HCT116 (cell line): Measurements from ENCODE around the gene OBP2B. TPM values are rescaled to one million over a fixed set of nuclear protein-coding genes. Genes with fewer than 3 reads are reported as not detected.

Experiments used
- ATAC-seq: fragments of 200-7000 bp; cut with Tn5 transposase; 2 replicates; pipeline ENCODE4 v1.9.1; 2020; ENCODE audit warnings: mild to moderate bottlenecking, moderate library complexity
- BruUV-seq: library from RNA; stranded (reverse); fragments of 400-500 nt; replicated peaks from 2 replicates; lab custom pipeline; 2021; lab: Mats Ljungman, UMichigan
- CTCF ChIA-PET: fragments of 300-600 bp; sonication (Branson Sonifier 250); formaldehyde crosslinking; loops from one replicate; lab custom pipeline; 2021; ENCODE audit warnings: antibody characterized with exemption; lab: Charles Lee
- POLR2A ChIA-PET: fragments of 300-600, 350-600 bp; sonication (Branson Sonifier 250); formaldehyde crosslinking; loops from one replicate; lab custom pipeline; 2021; ENCODE audit warnings: antibody characterized with exemption; lab: Charles Lee
- RAD21 ChIA-PET, 2 experiments: fragments of 300-600 bp; sonication (Branson Sonifier 250); formaldehyde crosslinking; loops; one replicate each; lab custom pipeline; 2023; ENCODE audit warnings: low total read pairs in 2 of 2; ENCODE audit not compliant: uncharacterized antibody in 2 of 2, unreplicated experiment in 2 of 2, low non-redundant PET in 1 of 2; lab: Charles Lee
- DNase-seq: peaks from one replicate; pipeline ENCODE4 v3.0.0-alpha.2; 2010; ENCODE audit warnings: low read depth, low spot score
- H2AFZ ChIP-seq: fragments of 200-600 bp; shearing (Covaris generic), sonication (generic); 2 replicates; pipeline ENCODE4 v1.6.1; 2017; ENCODE audit warnings: low read depth, mixed run types, mixed read lengths, antibody characterized with exemption, low read length; ENCODE audit not compliant: poor library complexity, severe bottlenecking
- H3K27ac ChIP-seq: 2 replicates; pipeline ENCODE4 v1.5.1; 2012; ENCODE audit warnings: low read depth, low read length
- H3K27me3 ChIP-seq: fragments of 200-600 bp; sonication (generic); 2 replicates; pipeline ENCODE4 v1.6.1; 2016; ENCODE audit warnings: mixed run types, low read length, mixed read lengths; ENCODE audit not compliant: insufficient read depth
- H3K36me3 ChIP-seq, 2 experiments: fragments of 200-500 bp in 1 of 2; fragments of 200-600 bp in 1 of 2; sonication (Bioruptor generic) in 1 of 2; sonication (generic) in 1 of 2; 2 replicates each; pipeline versions ENCODE4 v1.5.1 to v1.6.1; 2014 to 2016; ENCODE audit warnings: low read length in 2 of 2, inconsistent platforms in 1 of 2, mixed read lengths in 1 of 2, mixed run types in 1 of 2; ENCODE audit not compliant: insufficient read depth in 2 of 2, control insufficient read depth in 1 of 2
- H3K4me1 ChIP-seq, 2 experiments: fragments of 200-600 bp in 1 of 2; sonication (generic) in 1 of 2; 2 replicates each; pipeline versions ENCODE4 v1.5.1 to v1.6.1; 2012 to 2017; ENCODE audit warnings: low read length in 2 of 2, inconsistent platforms in 1 of 2, mild to moderate bottlenecking in 1 of 2, mixed read lengths in 1 of 2, mixed run types in 1 of 2, moderate library complexity in 1 of 2; ENCODE audit not compliant: insufficient read depth in 2 of 2, control insufficient read depth in 1 of 2
- H3K4me2 ChIP-seq: fragments of 200-600 bp; sonication (generic); 2 replicates; pipeline ENCODE4 v1.6.1; 2017; ENCODE audit warnings: mixed run types, low read length, mixed read lengths
- H3K4me3 ChIP-seq, 2 experiments: fragments of 200-600 bp in 1 of 2; sonication (generic) in 1 of 2; replicated peaks in 1 of 2; 2 replicates each; pipeline ENCODE4 v1.5.1; 2011 to 2016; ENCODE audit warnings: low read length in 2 of 2, control low read depth in 1 of 2, low read depth in 1 of 2, mild to moderate bottlenecking in 1 of 2, mixed read lengths in 1 of 2, mixed run types in 1 of 2
- H3K79me2 ChIP-seq: fragments of 200-600 bp; sonication (generic); 2 replicates; pipeline ENCODE4 v1.6.1; 2017; ENCODE audit warnings: mild to moderate bottlenecking, mixed run types, low read length, moderate library complexity, mixed read lengths; ENCODE audit not compliant: insufficient read depth
- H3K9ac ChIP-seq: fragments of 200-600 bp; sonication (generic); 2 replicates; pipeline ENCODE4 v1.6.1; 2016; ENCODE audit warnings: low read length, mixed read lengths
- H3K9me2 ChIP-seq: fragments of 200-600 bp; sonication (generic), shearing (Covaris generic); 2 replicates; pipeline ENCODE4 v1.6.1; 2017; ENCODE audit warnings: mixed run types, mild to moderate bottlenecking, moderate library complexity; ENCODE audit not compliant: insufficient read depth
- H3K9me3 ChIP-seq, 2 experiments: fragments of 200-500 bp in 1 of 2; fragments of 200-600 bp in 1 of 2; sonication (Bioruptor generic) in 1 of 2; sonication (generic) in 1 of 2; 2 replicates each; pipeline ENCODE4 v1.6.1; 2014 to 2017; ENCODE audit warnings: low read length in 2 of 2, mixed read lengths in 2 of 2, inconsistent platforms in 1 of 2, low read depth in 1 of 2, mild to moderate bottlenecking in 1 of 2, mixed run types in 1 of 2, moderate library complexity in 1 of 2; ENCODE audit not compliant: control insufficient read depth in 1 of 2, insufficient read depth in 1 of 2
- H4K20me1 ChIP-seq: fragments of 200-600 bp; sonication (generic), shearing (Covaris generic); 2 replicates; pipeline ENCODE4 v1.6.1; 2017; ENCODE audit warnings: mixed run types, mild to moderate bottlenecking, moderate library complexity; ENCODE audit not compliant: insufficient read depth
- POLR2A ChIP-seq: IDR thresholded peaks from 2 replicates; pipeline ENCODE4 v1.7.0; 2011; ENCODE audit warnings: borderline replicate concordance; ENCODE audit not compliant: insufficient read depth, insufficient read length; ENCODE audit errors: extremely low read depth
- POLR2AphosphoS5 ChIP-seq: IDR thresholded peaks from 2 replicates; pipeline ENCODE4 v1.6.1; 2011; ENCODE audit warnings: mild to moderate bottlenecking, low read depth, low read length, moderate library complexity
- SRF ChIP-seq: IDR thresholded peaks from 2 replicates; pipeline ENCODE4 v1.6.1; 2012; ENCODE audit warnings: low read depth
- ZFX ChIP-seq: fragments of 450-650 bp; IDR thresholded peaks from 2 replicates; pipeline ENCODE4 v1.6.1; 2017
- intact Hi-C: fragments of 100-400 bp; cut with micrococcal nuclease; formaldehyde crosslinking; loops from 2 replicates; pipeline ENCODE4 v1.10.0; 2022
- total RNA-seq: library from RNA; stranded (reverse); gene quantifications from one replicate; pipeline ENCODE4 v1.2.1, GENCODE V29; 2021; ENCODE audit not compliant: unreplicated experiment
- TF ChIP-seq, protein P1 (sequence below): IDR thresholded peaks from 2 replicates; pipeline ENCODE4 v1.6.1; 2012
- TF ChIP-seq, protein P2 (sequence below): IDR thresholded peaks from 2 replicates; pipeline ENCODE4 v1.6.1; 2012

Gene OBP2B
- total RNA-seq, 1 experiment from 2014 or later = not detected

DNA sequence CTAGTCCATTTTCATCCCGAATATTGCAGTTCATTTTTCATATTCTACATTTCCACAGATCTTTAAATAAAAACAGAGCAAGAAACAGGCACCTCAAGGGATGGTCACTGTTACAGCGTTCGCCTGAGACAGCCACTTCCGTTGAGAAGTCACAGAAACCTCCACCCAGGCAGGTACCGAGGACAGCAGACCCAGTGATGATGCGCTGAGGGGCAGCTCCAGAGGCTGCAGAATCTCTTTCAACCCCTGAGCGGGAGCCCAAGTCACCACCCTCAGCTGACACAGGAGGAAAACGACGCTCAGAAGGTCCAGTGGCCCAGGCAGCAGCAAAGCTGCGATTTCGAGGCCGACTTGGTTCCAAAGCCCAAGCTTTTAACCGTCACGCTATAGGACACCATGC, 33.2 kb upstream of the OBP2B start:
- Histone ChIP-seq H3K9me3 (no peaks in the 10 kb centered on the region), H3K27ac (no peak overlapping the region), H3K9me2 (no peaks in the 10 kb centered on the region), H3K27me3 (no peaks in the 10 kb centered on the region), H3K79me2 (no peaks in the 10 kb centered on the region), H4K20me1 (no peaks in the 10 kb centered on the region), H2AFZ (no peak overlapping the region), H3K4me3 (no peak overlapping the region), H3K4me1 (peaks cover 16 to 19% of the 10 kb centered on the region in 2 experiments; a peak in 3 of 4 replicates), H3K4me2 (no peak overlapping the region)
- RAD21 ChIA-PET = no interaction called here
- DNase-seq (no peak), ATAC-seq (no peak)
- POLR2A ChIA-PET = no interaction called here
- no TSS peak for BruUV-seq
- CTCF ChIA-PET = no interaction called here
- intact Hi-C loops = no loop called here
- TF ChIP-seq POLR2AphosphoS5 = no peak
- TF ChIP-seq, all 23 proteins: peak for 0
- Histone ChIP-seq H3K9ac (no peak overlapping the region), H3K36me3 (no peaks in the 10 kb centered on the region)

DNA sequence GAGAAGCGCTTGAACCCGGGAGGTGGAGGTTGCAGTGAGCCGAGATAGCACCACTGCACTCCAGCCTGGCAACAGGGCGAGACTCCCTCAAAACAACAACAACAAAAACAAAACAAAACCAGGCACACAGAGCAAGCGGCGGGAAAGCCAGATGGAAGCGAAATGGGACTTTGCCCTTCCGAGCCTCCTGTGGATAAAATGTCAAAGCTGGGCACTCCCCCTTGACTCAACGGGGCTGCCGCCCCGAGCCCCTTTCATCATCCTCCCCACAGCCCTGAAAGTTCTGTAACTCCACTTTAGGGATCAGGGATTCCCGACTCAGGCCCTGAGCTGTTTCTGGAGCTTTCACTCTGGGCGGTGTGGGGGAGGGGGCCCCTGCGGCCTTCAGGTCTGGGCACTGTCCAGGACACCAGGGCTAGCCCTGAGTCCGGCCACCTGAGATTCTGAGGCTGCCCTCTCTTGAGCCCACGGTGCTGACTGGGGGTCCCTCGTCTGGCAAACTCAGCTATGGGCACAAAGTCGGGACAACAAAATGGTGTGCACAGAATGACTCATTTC, 30.6 kb upstream of the OBP2B start:
- no TSS peak for BruUV-seq
- H3K9ac ChIP-seq = peak overlapping the region; percentile 25; the same call in 1 of the 2 replicates
- ChIA-PET CTCF (interaction anchor here (1.1 to 2.2 kb wide), 10 partner anchors 8 to 100 kb away, joined by 3 to 31 read pairs (median 6); partner anchors contain the start of gene SURF6), RAD21 (no interaction called here), POLR2A (interaction anchor here (1.0 to 1.5 kb wide), 3 partner anchors 54 to 111 kb away, joined by 3 to 4 read pairs (median 3); no protein-coding TSS in a partner anchor)
- peak overlapping the region in 1 of 2 experiments; percentile 57; a peak in 2 of 4 replicates for H3K4me3 ChIP-seq
- H3K4me1 ChIP-seq = peaks cover 16 to 19% of the 10 kb centered on the region in 2 experiments; a peak in 3 of 4 replicates
- DNase-seq = no peak
- no peaks in the 10 kb centered on the region for H4K20me1 ChIP-seq
- TF ChIP-seq SRF (no peak), POLR2A (no peak), ZFX (no peak)
- TF ChIP-seq, protein P1, sequence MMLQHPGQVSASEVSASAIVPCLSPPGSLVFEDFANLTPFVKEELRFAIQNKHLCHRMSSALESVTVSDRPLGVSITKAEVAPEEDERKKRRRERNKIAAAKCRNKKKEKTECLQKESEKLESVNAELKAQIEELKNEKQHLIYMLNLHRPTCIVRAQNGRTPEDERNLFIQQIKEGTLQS = no peak
- TF ChIP-seq, protein P2, sequence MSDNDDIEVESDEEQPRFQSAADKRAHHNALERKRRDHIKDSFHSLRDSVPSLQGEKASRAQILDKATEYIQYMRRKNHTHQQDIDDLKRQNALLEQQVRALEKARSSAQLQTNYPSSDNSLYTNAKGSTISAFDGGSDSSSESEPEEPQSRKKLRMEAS = no peak
- intact Hi-C loops = loop anchor here (2.0 kb wide), 2 partner anchors 53 to 89 kb away; no protein-coding TSS in a partner anchor
- no peak for ATAC-seq
- no peaks in the 10 kb centered on the region for H3K9me2 ChIP-seq
- H3K36me3 ChIP-seq = no peaks in the 10 kb centered on the region
- peak overlapping the region; percentile 61 for H2AFZ ChIP-seq
- H3K27me3 ChIP-seq = no peaks in the 10 kb centered on the region
- H3K79me2 ChIP-seq = no peaks in the 10 kb centered on the region
- H3K4me2 ChIP-seq = peak overlapping the region; percentile 85
- no peaks in the 10 kb centered on the region for H3K9me3 ChIP-seq
- peak overlapping the region; percentile 79 for H3K27ac ChIP-seq
